ENCODE measurements around the gene AFF3.

GRCh38 chr2:99615247-99615771 is 527.1 kb downstream of the AFF3 start:
- no peak for TF ChIP-seq CTCF (IDR thresholded peaks at IDR 0.05)
- TF ChIP-seq POLR2A (IDR thresholded peaks at IDR 0.05): no peak

All from lower leg skin (tissue), 3 donors.